ENCODE data around the gene FGF12. TPM values are rescaled to one million over a fixed set of nuclear protein-coding genes. Genes with fewer than 3 reads are reported as not detected.

The FGF12 gene
- total and polyA plus RNA-seq, 5 experiments from 2014 or later: not detected

- no peak for ATAC-seq
- Mint-ChIP-seq H3K4me3 (no peak overlapping the region), H3K9me3 (peaks cover 0 to 24% (median 5%) of the 10 kb centered on the region in 9 donors)
These were observed 634.8 kb downstream of the FGF12 start for GRCh38 chr3:192092388-192093005.

GRCh38 chr3:192091831-192092230 lies 635.5 kb downstream of the FGF12 start:
- Mint-ChIP-seq H3K4me3 (no peak overlapping the region), H3K27ac (no peak overlapping the region), H3K4me1 (no peaks in the 10 kb centered on the region), H3K27me3 (no peaks in the 10 kb centered on the region), H3K36me3 (no peaks in the 10 kb centered on the region), H3K9me3 (peaks cover 0 to 25% (median 5%) of the 10 kb centered on the region in 9 donors)
- DNase-seq (no peak), ATAC-seq (no peak)
- POLR2A ChIA-PET: no interaction called here

More at GRCh38 chr3:192092388-192093005, 634.8 kb downstream of the FGF12 start:
- no peak for DNase-seq
- no peaks in the 10 kb centered on the region for H3K4me1 Mint-ChIP-seq
- H3K36me3 Mint-ChIP-seq: no peaks in the 10 kb centered on the region
- H3K27me3 Mint-ChIP-seq: no peaks in the 10 kb centered on the region
- POLR2A ChIA-PET: no interaction called here
- H3K27ac Mint-ChIP-seq: no peak overlapping the region

GRCh38 chr3:192090586-192090985 lies 636.8 kb downstream of the FGF12 start:
- no peaks in the 10 kb centered on the region for H3K27me3 Mint-ChIP-seq
- DNase-seq (no peak), ATAC-seq (no peak)
- peaks cover 0 to 32% (median 4%) of the 10 kb centered on the region in 9 donors for H3K9me3 Mint-ChIP-seq
- H3K27ac Mint-ChIP-seq: no peak overlapping the region
- no peaks in the 10 kb centered on the region for H3K4me1 Mint-ChIP-seq
- H3K4me3 Mint-ChIP-seq: no peak overlapping the region
- H3K36me3 Mint-ChIP-seq: no peaks in the 10 kb centered on the region
- POLR2A ChIA-PET: no interaction called here

Other genes starting within 250 kb of the FGF12 start
- 1 to 10 TPM; 1.0 to 1.4 TPM for gene MB21D2, start 190.3 kb upstream of the FGF12 start, total RNA-seq
- 1 to 10 TPM in 2 of 3 donors, under 1 TPM in 1; 0.38 to 3.1 (median 2.4) TPM for gene MB21D2, start 190.3 kb upstream of the FGF12 start, polyA plus RNA-seq